ENCODE results near the gene PDIA5.

PDIA5 gene

GRCh38 chr3:123076112-123076495, 9.3 kb downstream of the PDIA5 start:
- H3K27me3 Mint-ChIP-seq, result no peaks in the 10 kb centered on the region
- no peaks in the 10 kb centered on the region for H3K9me3 Mint-ChIP-seq
- peaks cover 29% of the 10 kb centered on the region for H3K4me1 Mint-ChIP-seq

GRCh38 chr3:123076496-123077418, 9.9 kb downstream of the PDIA5 start:
- H3K4me3 Mint-ChIP-seq, result no peak overlapping the region
- no peak overlapping the region for H3K27ac Mint-ChIP-seq
- H3K27me3 Mint-ChIP-seq, result no peaks in the 10 kb centered on the region
- no peaks in the 10 kb centered on the region for H3K9me3 Mint-ChIP-seq
- peaks cover 6% of the 10 kb centered on the region for H3K36me3 Mint-ChIP-seq
- H3K4me1 Mint-ChIP-seq, result peaks cover 27% of the 10 kb centered on the region

More at GRCh38 chr3:123076112-123076495, 9.3 kb downstream of the PDIA5 start:
- peaks cover 6% of the 10 kb centered on the region for H3K36me3 Mint-ChIP-seq
- H3K4me3 Mint-ChIP-seq, result no peak overlapping the region
- H3K27ac Mint-ChIP-seq, result no peak overlapping the region

DNA sequence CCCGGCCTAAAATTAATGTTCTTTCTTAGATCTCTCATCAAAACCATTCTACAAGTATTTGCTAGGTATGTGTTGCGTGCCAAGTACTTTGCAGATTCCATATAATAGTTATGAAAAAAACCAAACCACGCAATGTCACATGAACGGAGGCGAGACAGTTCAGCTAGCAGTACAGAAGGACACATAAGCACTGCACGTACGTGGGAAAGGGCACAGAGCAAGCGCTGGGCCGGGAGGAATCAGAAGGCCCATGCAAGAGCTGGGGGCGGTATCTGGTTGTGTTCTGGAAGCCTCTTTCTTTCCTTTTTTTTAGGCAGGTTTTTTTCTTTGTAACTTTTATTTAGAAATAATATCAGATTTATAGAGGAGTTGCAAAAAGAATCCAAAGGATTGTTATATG, 11.3 kb downstream of the PDIA5 start:
- Mint-ChIP-seq H3K27ac (no peak overlapping the region), H3K4me1 (peaks cover 29% of the 10 kb centered on the region), H3K4me3 (no peak overlapping the region), H3K36me3 (peaks cover 4% of the 10 kb centered on the region), H3K27me3 (no peaks in the 10 kb centered on the region), H3K9me3 (no peaks in the 10 kb centered on the region)

DNA sequence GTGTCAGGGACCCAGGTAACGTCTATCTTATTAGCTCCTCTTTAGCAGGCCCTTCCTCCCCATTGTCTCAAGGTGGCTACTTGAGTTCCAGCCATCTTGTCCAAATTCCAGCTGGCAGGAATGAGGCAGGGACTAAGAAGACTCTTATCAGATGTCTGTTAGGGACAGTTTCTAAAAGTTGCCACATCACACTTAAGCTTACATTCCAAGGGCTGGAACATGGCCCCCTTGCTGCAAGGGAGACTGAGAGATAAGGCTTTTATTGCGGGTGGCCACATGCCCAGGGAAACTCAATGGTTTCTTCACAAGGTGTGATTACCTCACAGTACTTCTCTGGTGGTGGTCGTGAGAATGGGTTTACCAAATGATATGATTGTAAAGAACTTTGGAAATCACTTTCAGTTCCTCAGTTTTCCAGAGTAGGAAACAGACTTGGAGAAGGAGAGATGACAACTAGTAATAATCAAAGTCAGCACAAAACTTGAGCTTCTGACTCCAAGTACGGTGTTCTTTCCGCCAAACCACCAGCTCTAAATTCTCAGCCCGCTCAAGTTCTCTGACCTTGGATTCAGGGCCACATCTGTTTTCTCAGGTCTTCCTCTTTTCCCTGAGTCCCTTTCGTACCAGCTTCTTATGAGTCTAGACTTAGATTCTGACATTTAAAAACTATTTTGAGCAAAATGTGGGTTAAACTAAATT, 14.2 kb downstream of the PDIA5 start:
- Mint-ChIP-seq H3K4me3 (no peak overlapping the region), H3K36me3 (peaks cover 4% of the 10 kb centered on the region), H3K4me1 (peaks cover 41% of the 10 kb centered on the region), H3K27me3 (no peaks in the 10 kb centered on the region), H3K9me3 (no peaks in the 10 kb centered on the region), H3K27ac (no peak overlapping the region)

- Mint-ChIP-seq H3K27me3 (no peaks in the 10 kb centered on the region), H3K36me3 (peaks cover 4% of the 10 kb centered on the region), H3K4me1 (peaks cover 41% of the 10 kb centered on the region), H3K4me3 (no peak overlapping the region), H3K9me3 (no peaks in the 10 kb centered on the region), H3K27ac (no peak overlapping the region)
Measured at GRCh38 chr3:123081718-123082369, 15.0 kb downstream of the PDIA5 start.

- Mint-ChIP-seq H3K27me3 (no peaks in the 10 kb centered on the region), H3K4me1 (peaks cover 48% of the 10 kb centered on the region), H3K27ac (no peak overlapping the region), H3K9me3 (no peaks in the 10 kb centered on the region), H3K4me3 (no peak overlapping the region), H3K36me3 (peaks cover 4% of the 10 kb centered on the region)
Measured at GRCh38 chr3:123082370-123083065, 15.7 kb downstream of the PDIA5 start.

DNA sequence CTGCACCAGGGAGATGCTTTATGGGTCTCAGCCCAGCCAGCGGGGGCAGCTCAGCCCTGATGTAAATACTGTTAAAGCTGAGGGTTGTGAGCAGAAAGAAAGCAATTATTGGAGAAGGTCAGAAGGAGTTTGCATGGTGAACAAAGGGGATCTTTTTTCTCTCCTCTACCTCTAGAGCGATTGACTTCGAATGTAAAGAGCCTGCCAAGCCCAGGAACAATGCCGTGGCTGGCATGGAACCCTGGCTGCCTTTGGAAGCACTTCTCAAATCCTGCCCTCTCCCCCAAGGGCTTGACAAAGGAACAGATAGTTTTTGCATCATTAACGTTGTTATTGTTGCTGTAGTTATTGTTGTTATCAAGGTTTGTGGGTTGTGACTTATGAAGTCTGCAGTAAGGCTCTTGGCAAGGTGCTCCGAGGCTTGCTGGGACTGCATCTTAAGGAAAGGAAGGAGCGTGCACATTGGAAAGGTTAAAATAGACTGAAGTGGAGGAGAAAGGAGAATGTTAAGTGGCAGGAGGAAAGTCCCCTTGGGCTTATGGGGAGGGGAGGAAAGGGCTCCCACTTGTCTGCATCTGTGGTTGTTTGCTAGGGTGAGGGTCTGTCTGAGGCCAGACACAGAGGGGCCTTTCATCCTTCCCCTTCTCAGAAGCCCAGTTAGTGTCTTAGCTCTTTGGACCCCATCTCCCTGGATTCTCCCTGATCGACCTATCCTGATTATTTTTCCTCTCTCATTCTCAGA, 16.7 kb downstream of the PDIA5 start:
- no peak overlapping the region for H3K27ac Mint-ChIP-seq

DNA sequence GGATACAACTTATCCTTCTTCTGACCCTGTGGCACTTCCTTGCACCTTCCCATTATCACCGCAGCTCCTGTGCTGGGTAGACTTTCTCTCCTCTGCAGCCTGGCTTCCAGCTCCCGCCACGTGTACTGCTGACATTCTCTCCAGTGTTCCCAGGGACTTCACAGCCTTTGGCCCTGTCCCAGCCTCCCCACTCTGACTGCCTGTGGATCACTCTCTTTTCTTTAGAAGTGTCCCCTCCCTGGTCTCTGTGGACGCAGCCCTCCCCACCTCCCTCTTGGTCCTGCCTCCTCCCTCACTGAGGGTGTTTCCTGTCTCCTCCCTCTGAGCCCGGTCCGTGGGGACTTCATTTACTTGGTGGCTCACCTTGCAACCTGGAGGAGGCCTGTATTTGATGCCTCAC, 17.4 kb downstream of the PDIA5 start:
- Mint-ChIP-seq H3K27ac (no peak overlapping the region), H3K9me3 (no peaks in the 10 kb centered on the region), H3K4me3 (no peak overlapping the region), H3K27me3 (no peaks in the 10 kb centered on the region), H3K36me3 (no peaks in the 10 kb centered on the region), H3K4me1 (peaks cover 46% of the 10 kb centered on the region)

More for the DNA sequence above, 16.7 kb downstream of the PDIA5 start:
- no peaks in the 10 kb centered on the region for H3K27me3 Mint-ChIP-seq
- peaks cover 49% of the 10 kb centered on the region for H3K4me1 Mint-ChIP-seq
- H3K9me3 Mint-ChIP-seq, result no peaks in the 10 kb centered on the region
- H3K36me3 Mint-ChIP-seq, result peaks cover 3% of the 10 kb centered on the region
- no peak overlapping the region for H3K4me3 Mint-ChIP-seq

DNA sequence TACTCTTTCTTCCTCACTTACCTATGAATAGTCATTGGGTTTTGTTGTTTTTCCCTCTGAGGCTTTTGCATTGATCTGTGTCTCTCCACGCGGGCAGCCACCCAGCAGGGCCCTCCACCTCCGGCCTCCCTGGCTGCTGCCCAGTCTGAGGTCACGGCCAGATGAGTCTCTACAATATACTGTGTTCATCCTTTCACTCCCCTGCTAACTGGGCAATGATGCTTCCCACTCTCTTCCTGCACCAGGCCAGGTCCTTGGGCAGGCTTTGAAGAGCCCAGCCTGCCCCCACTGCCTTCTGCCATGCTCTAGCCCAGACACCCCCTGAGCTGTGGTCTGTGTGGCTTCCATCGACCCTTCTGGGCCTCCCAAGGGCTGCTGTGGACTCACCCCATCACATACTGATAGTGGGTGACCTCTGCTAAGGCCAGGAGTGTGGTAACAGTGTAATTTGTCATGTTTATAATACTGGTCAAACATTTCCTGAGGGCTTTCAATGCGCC, 18.0 kb downstream of the PDIA5 start:
- no peaks in the 10 kb centered on the region for H3K36me3 Mint-ChIP-seq
- no peak overlapping the region for H3K4me3 Mint-ChIP-seq
- H3K4me1 Mint-ChIP-seq, result peaks cover 46% of the 10 kb centered on the region
- H3K9me3 Mint-ChIP-seq, result no peaks in the 10 kb centered on the region
- H3K27me3 Mint-ChIP-seq, result no peaks in the 10 kb centered on the region
- H3K27ac Mint-ChIP-seq, result no peak overlapping the region

GRCh38 chr3:123085293-123085931, 18.6 kb downstream of the PDIA5 start:
- H3K9me3 Mint-ChIP-seq, result no peaks in the 10 kb centered on the region
- H3K27ac Mint-ChIP-seq, result no peak overlapping the region
- H3K4me3 Mint-ChIP-seq, result no peak overlapping the region
- peaks cover 49% of the 10 kb centered on the region for H3K4me1 Mint-ChIP-seq
- no peaks in the 10 kb centered on the region for H3K36me3 Mint-ChIP-seq
- H3K27me3 Mint-ChIP-seq, result no peaks in the 10 kb centered on the region

GRCh38 chr3:123085932-123086627, 19.3 kb downstream of the PDIA5 start:
- H3K36me3 Mint-ChIP-seq, result no peaks in the 10 kb centered on the region
- H3K27ac Mint-ChIP-seq, result no peak overlapping the region
- peaks cover 56% of the 10 kb centered on the region for H3K4me1 Mint-ChIP-seq
- H3K9me3 Mint-ChIP-seq, result no peaks in the 10 kb centered on the region
- H3K27me3 Mint-ChIP-seq, result no peaks in the 10 kb centered on the region
- H3K4me3 Mint-ChIP-seq, result no peak overlapping the region

DNA sequence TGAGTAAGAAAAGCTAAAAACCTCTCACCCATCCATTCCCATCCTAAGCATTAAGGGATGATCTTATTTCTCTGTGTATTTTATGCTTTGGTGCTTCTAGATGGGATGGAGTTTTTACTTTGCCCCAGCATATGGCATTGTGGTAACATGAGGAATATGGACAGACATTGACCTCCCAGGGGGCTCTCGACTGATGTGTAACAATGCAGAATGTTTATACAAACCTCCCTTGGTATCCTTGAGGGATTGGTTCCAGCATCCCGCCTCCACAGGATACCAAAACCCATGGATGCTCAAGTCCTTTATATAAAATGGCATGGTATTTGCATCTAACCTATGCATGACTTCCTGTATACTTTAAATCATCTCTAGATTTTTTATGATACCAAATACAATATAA, 21.6 kb downstream of the PDIA5 start:
- Mint-ChIP-seq H3K9me3 (no peaks in the 10 kb centered on the region), H3K36me3 (peaks cover 12% of the 10 kb centered on the region), H3K4me3 (no peak overlapping the region), H3K4me1 (peaks cover 46% of the 10 kb centered on the region), H3K27me3 (no peaks in the 10 kb centered on the region), H3K27ac (no peak overlapping the region)

GRCh38 chr3:123089611-123090331, 22.9 kb downstream of the PDIA5 start:
- Mint-ChIP-seq H3K9me3 (no peaks in the 10 kb centered on the region), H3K27ac (no peak overlapping the region), H3K36me3 (peaks cover 15% of the 10 kb centered on the region), H3K4me1 (peaks cover 33% of the 10 kb centered on the region), H3K27me3 (no peaks in the 10 kb centered on the region), H3K4me3 (no peak overlapping the region)
